B cell (primary cell): ENCODE results near the gene TSSK6. TPM values are rescaled to one million over a fixed set of nuclear protein-coding genes. Genes with fewer than 3 reads are reported as not detected.

Experiments
- ATAC-seq: fragments of 200-7000 bp; cut with Tn5 transposase; one replicate; pipeline ENCODE4 v1.10.0; 2021; ENCODE audit warnings: low read depth, mild to moderate bottlenecking, moderate number of reproducible peaks, moderate library complexity
- CTCF ChIA-PET: fragments of 350-600 bp; sonication (Branson Sonifier 250); formaldehyde crosslinking; loops from one replicate; lab custom pipeline; 2021; ENCODE audit warnings: antibody characterized with exemption, inconsistent platforms; lab: Charles Lee
- POLR2A ChIA-PET: fragments of 350-600 bp; sonication (Branson Sonifier 250); formaldehyde crosslinking; loops from one replicate; lab custom pipeline; 2021; ENCODE audit warnings: antibody characterized with exemption; lab: Charles Lee
- DNase-seq: peaks from one replicate; pipeline ENCODE4 v3.0.0; 2013
- H2AFZ ChIP-seq: 2 replicates; pipeline ENCODE4 v1.6.1; 2012; ENCODE audit warnings: mild to moderate bottlenecking, low read depth, low read length; ENCODE audit not compliant: insufficient read depth, poor library complexity, severe bottlenecking
- H3K27ac ChIP-seq, 2 donors: 1 replicate in 1 of 2; 2 replicates in 1 of 2; pipeline ENCODE4 v1.5.1; 2012 to 2013; ENCODE audit warnings: low read length in 2 of 2, mild to moderate bottlenecking in 2 of 2, moderate library complexity in 1 of 2
- H3K27me3 ChIP-seq, 4 experiments: fragments of 200-600 bp in 1 of 4; sonication (generic) in 1 of 4; replicated peaks in 1 of 4; 1 replicate in 2 of 4; 2 replicates in 2 of 4; pipeline versions ENCODE4 v1.6.1 to v1.7.0; 2013 to 2016; ENCODE audit warnings: low read length in 3 of 4, mild to moderate bottlenecking in 2 of 4, mixed read lengths in 1 of 4, moderate library complexity in 1 of 4; ENCODE audit not compliant: insufficient read depth in 4 of 4, control insufficient read depth in 3 of 4; ENCODE audit errors: control extremely low read depth in 1 of 4
- H3K36me3 ChIP-seq, 2 experiments: replicated peaks in 1 of 2; 1 replicate in 1 of 2; 2 replicates in 1 of 2; pipeline versions ENCODE4 v1.6.1 to v1.7.1; 2013; ENCODE audit warnings: low read length in 1 of 2; ENCODE audit not compliant: insufficient read depth in 2 of 2, control insufficient read depth in 1 of 2; ENCODE audit errors: control extremely low read depth in 1 of 2, extremely low read depth in 1 of 2
- H3K4me1 ChIP-seq, 2 donors: fragments of 200-600 bp in 1 of 2; sonication (generic) in 1 of 2; 1 replicate in 1 of 2; 2 replicates in 1 of 2; pipeline versions ENCODE4 v1.5.1 to v1.6.1; 2013 to 2017; ENCODE audit warnings: low read length in 2 of 2; ENCODE audit not compliant: control insufficient read depth in 2 of 2, insufficient read depth in 2 of 2
- H3K4me2 ChIP-seq: replicated peaks from 2 replicates; pipeline ENCODE3; 2012; ENCODE audit warnings: mild to moderate bottlenecking, low read depth, low read length; ENCODE audit not compliant: poor library complexity, severe bottlenecking
- H3K4me3 ChIP-seq, 5 experiments: fragments of 200-600 bp in 1 of 5; sonication (generic) in 1 of 5; 1 replicate in 3 of 5; 2 replicates in 2 of 5; pipeline versions ENCODE4 v1.5.1 to v1.7.0; 2011 to 2016; ENCODE audit warnings: low read length in 4 of 5, mild to moderate bottlenecking in 4 of 5, low read depth in 2 of 5, control low read depth in 1 of 5, moderate library complexity in 1 of 5; ENCODE audit not compliant: insufficient read depth in 1 of 5; ENCODE audit errors: control extremely low read depth in 1 of 5, extremely low read depth in 1 of 5
- H3K79me2 ChIP-seq: fragments of 200-600 bp; sonication (generic); one replicate; pipeline ENCODE4 v1.6.0; 2016; ENCODE audit warnings: low read length; ENCODE audit not compliant: control insufficient read depth, insufficient read depth
- H3K9ac ChIP-seq: fragments of 200-600 bp; sonication (generic); 2 replicates; pipeline ENCODE4 v1.6.1; 2017; ENCODE audit warnings: mild to moderate bottlenecking, low read length, moderate library complexity
- H3K9me3 ChIP-seq, 3 donors: one replicate each; pipeline versions ENCODE4 v1.6.1 to v1.7.1; 2013; ENCODE audit warnings: low read length in 2 of 3; ENCODE audit not compliant: control insufficient read depth in 2 of 3, insufficient read depth in 1 of 3; ENCODE audit errors: control extremely low read depth in 1 of 3
- H4K20me1 ChIP-seq: 2 replicates; pipeline ENCODE4 v1.6.0; 2012; ENCODE audit warnings: mild to moderate bottlenecking, low read length; ENCODE audit not compliant: insufficient read depth, control insufficient read depth, poor library complexity, severe bottlenecking
- H3K27ac Mint-ChIP-seq: one replicate; pipeline ENCODE4 v1.8.0; 2021; ENCODE audit warnings: mixed read lengths
- H3K27me3 Mint-ChIP-seq: one replicate; pipeline ENCODE4 v1.8.0; 2021; ENCODE audit warnings: mixed read lengths
- H3K4me1 Mint-ChIP-seq: one replicate; pipeline ENCODE4 v1.8.0; 2021; ENCODE audit warnings: mixed read lengths
- H3K4me3 Mint-ChIP-seq: one replicate; pipeline ENCODE4 v1.8.0; 2021; ENCODE audit warnings: mixed read lengths
- H3K9me3 Mint-ChIP-seq: one replicate; pipeline ENCODE4 v1.8.0; 2022; ENCODE audit warnings: mixed read lengths; ENCODE audit not compliant: insufficient read depth
- CTCF ChIP-seq: fragments of 200-600 bp; IDR thresholded peaks from one replicate; pipeline ENCODE4 v1.8.0; 2022; ENCODE audit warnings: antibody characterized with exemption, mild to moderate bottlenecking
- EZH2 ChIP-seq: IDR thresholded peaks from 2 replicates; pipeline ENCODE4 v1.6.1; 2012; ENCODE audit warnings: borderline replicate concordance, low read depth, mild to moderate bottlenecking, moderate library complexity, low read length; ENCODE audit not compliant: insufficient read depth, poor library complexity, severe bottlenecking
- WGBS: methylation state at CpG from one replicate; pipeline ENCODE4 v1.1.5; 2013; ENCODE audit warnings: missing lambda C conversion rate; ENCODE audit not compliant: insufficient coverage; 5-methylcytosine and 5-hydroxymethylcytosine counted together
- intact Hi-C: fragments of 100-400 bp; cut with micrococcal nuclease; formaldehyde crosslinking; loops from one replicate; pipeline ENCODE4 v1.10.0; 2022
- polyA plus RNA-seq: library from polyadenylated mRNA; depleted of rRNA; stranded (reverse); fragments of >200 nt; gene quantifications from 2 replicates; pipeline ENCODE4 v1.2.3, GENCODE V29; 2012
- total RNA-seq, 2 donors: library from RNA; stranded (reverse); fragments of 120-200 nt in 1 of 2; gene quantifications; 1 replicate in 1 of 2; 2 replicates in 1 of 2; pipeline versions ENCODE4 v1.2.3 to v1.2.4, GENCODE V29; 2013 to 2022

The TSSK6 gene
- total and polyA plus RNA-seq, 2 donors (not counting 1 experiment from before 2014, with no cell fraction given) = 8.9 to 9.6 TPM

GRCh38 chr19:19471682-19472081, 43.7 kb downstream of the TSSK6 start:
- intact Hi-C loops = no loop called here
- Histone ChIP-seq H3K27ac (peak overlapping the region in 1 of 2 donors; percentile 41), H3K4me1 (peaks cover 28 to 52% of the 10 kb centered on the region in 2 donors), H3K9me3 (peaks cover 2 to 29% (median 23%) of the 10 kb centered on the region in 3 donors), H3K36me3 (peaks cover 3 to 41% of the 10 kb centered on the region in 2 experiments), H3K4me2 (peak overlapping the region; percentile 55), H3K27me3 (no peaks in the 10 kb centered on the region), H3K9ac (peak overlapping the region; percentile 0), H3K4me3 (peak overlapping the region in 1 of 5 experiments; percentile 30), H4K20me1 (peaks cover 20% of the 10 kb centered on the region), H3K79me2 (peaks cover 100% of the 10 kb centered on the region), H2AFZ (no peak overlapping the region)
- WGBS = 58% methylated on average over 6 of the region's 6 CpGs
- Mint-ChIP-seq H3K4me3 (peak overlapping the region; percentile 62), H3K9me3 (peaks cover 5% of the 10 kb centered on the region), H3K27me3 (no peaks in the 10 kb centered on the region), H3K27ac (peak overlapping the region; percentile 87), H3K4me1 (peaks cover 59% of the 10 kb centered on the region)
- ATAC-seq = peak; percentile 49
- CTCF ChIA-PET = interaction anchor here (1.0 kb wide), 1 partner anchor 13 kb away, joined by 7 read pairs; no protein-coding TSS in a partner anchor
- POLR2A ChIA-PET = interaction anchor here (0.7 kb wide), 1 partner anchor 13 kb away, joined by 5 read pairs; no protein-coding TSS in a partner anchor
- TF ChIP-seq CTCF (no peak), EZH2 (no peak)
- no peak for DNase-seq

- Mint-ChIP-seq H3K9me3 (peaks cover 5% of the 10 kb centered on the region), H3K27me3 (no peaks in the 10 kb centered on the region), H3K27ac (peak overlapping the region; percentile 48), H3K4me3 (peak overlapping the region; percentile 45), H3K4me1 (peaks cover 51% of the 10 kb centered on the region)
- peaks cover 2 to 37% (median 24%) of the 10 kb centered on the region in 3 donors for H3K9me3 ChIP-seq
- intact Hi-C loops = no loop called here
- ATAC-seq (no peak), DNase-seq (no peak)
- peak overlapping the region; percentile 33 for H3K4me2 ChIP-seq
- no peak for TF ChIP-seq EZH2
- H4K20me1 ChIP-seq = peaks cover 22% of the 10 kb centered on the region
- 89% methylated on average over 2 of the region's 3 CpGs for WGBS
- no peak overlapping the region for H3K9ac ChIP-seq
- H3K27ac ChIP-seq = peak overlapping the region in 1 of 2 donors; percentile 41
- no peak overlapping the region for H3K4me3 ChIP-seq
- H3K79me2 ChIP-seq = peaks cover 100% of the 10 kb centered on the region
- peaks cover 28 to 48% of the 10 kb centered on the region in 2 donors for H3K4me1 ChIP-seq
- ChIA-PET CTCF (no interaction called here), POLR2A (interaction anchor here (0.7 kb wide), 1 partner anchor 92 kb away, joined by 10 read pairs; no protein-coding TSS in a partner anchor)
- H3K36me3 ChIP-seq = peaks cover 5 to 42% of the 10 kb centered on the region in 2 experiments
- H3K27me3 ChIP-seq = no peaks in the 10 kb centered on the region
- H2AFZ ChIP-seq = no peak overlapping the region
Observed at GRCh38 chr19:19470579-19470978, 44.8 kb downstream of the TSSK6 start.
